SK-MEL-5 (cell line): ENCODE results near the gene CPNE4. TPM values are rescaled to one million over a fixed set of nuclear protein-coding genes. Genes with fewer than 3 reads are reported as not detected.
"Not testable (repeated sequence)": the region's sequence is repeated elsewhere in the genome, so short reads cannot be mapped to it uniquely, and the experiment has no call there.

Experiments used
- DNase-seq: peaks from one replicate; pipeline ENCODE4 v3.0.0-alpha.2; 2016; ENCODE audit warnings: low read depth, low spot score
- in situ Hi-C: cut with HindIII; loops from 2 replicates; pipeline ENCODE4 v1.10.0; 2016; ENCODE audit warnings: low sequenced_read_pairs, high pct_unique_total_duplicates, low pct_unique_long_range_greater_than_20kb
- small RNA-seq, 2 experiments: library from RNA; depleted of rRNA; stranded (forward); fragments of <200 nt; gene quantifications; one replicate each; pipeline ENCODE3, GENCODE V24; 2014
- total RNA-seq: library from RNA; depleted of rRNA; stranded (reverse); fragments of >200 nt; shearing (Covaris generic); gene quantifications from 2 replicates; pipeline ENCODE4 v1.2.3, GENCODE V29; 2014

Gene CPNE4
- total RNA-seq, 1 experiment from 2014 or later, result not detected

- DNase-seq, result peak; percentile 54
- in situ Hi-C loops, result no loop called here
Measured at GRCh38 chr3:131526801-131527347, 507.9 kb downstream of the CPNE4 start.

- in situ Hi-C loops, result no loop called here
Measured at GRCh38 chr3:131518680-131519079, 516.1 kb downstream of the CPNE4 start.

GRCh38 chr3:131505421-131505820 is 529.4 kb downstream of the CPNE4 start:
- DNase-seq, result no peak
- in situ Hi-C loops, result no loop called here

More at GRCh38 chr3:131518680-131519079, 516.1 kb downstream of the CPNE4 start:
- DNase-seq, result no peak

- DNase-seq, result no peak
- in situ Hi-C loops, result no loop called here
Measured at GRCh38 chr3:131503320-131503635, 531.5 kb downstream of the CPNE4 start.

GRCh38 chr3:131502530-131503319 is 532.1 kb downstream of the CPNE4 start, which contains the start of gene MRPL3:
Gene MRPL3, minus strand, starts transcription at chr3:131502971. Its CDS starts 150 bp downstream, at chr3:131502821.
- peak; percentile 86 for DNase-seq
- in situ Hi-C loops, result no loop called here

- in situ Hi-C loops, result no loop called here
- DNase-seq, result no peak
Measured at GRCh38 chr3:131501949-131502348, 532.9 kb downstream of the CPNE4 start.

GRCh38 chr3:131494706-131495105 is 540.1 kb downstream of the CPNE4 start:
- in situ Hi-C loops, result no loop called here
- no peak for DNase-seq

- no peak for DNase-seq
- in situ Hi-C loops, result no loop called here
Measured at GRCh38 chr3:131491775-131492174, 543.0 kb downstream of the CPNE4 start.

GRCh38 chr3:131491084-131491483 is 543.7 kb downstream of the CPNE4 start:
- no peak for DNase-seq
- in situ Hi-C loops, result no loop called here

- in situ Hi-C loops, DNase-seq: not testable (repeated sequence)
Measured at GRCh38 chr3:131486545-131486944, 548.3 kb downstream of the CPNE4 start.

GRCh38 chr3:131485119-131485518 is 549.7 kb downstream of the CPNE4 start:
- DNase-seq, result peak; percentile 60
- in situ Hi-C loops, result no loop called here

GRCh38 chr3:131484496-131485111 is 550.2 kb downstream of the CPNE4 start:
- in situ Hi-C loops, result no loop called here
- DNase-seq, result no peak

Small RNA genes lying within 50 kb of the gene (small RNA-seq; reads per million reads assigned to genes)
- gene AC107027.2 (0 reads per million in 2 experiments), gene MIR5704 (0 reads per million in 2 experiments)
